DOHH2 (cell line): Measurements from ENCODE around the gene CHCHD3.

Source experiments
- CTCF ChIP-seq: fragments of 200-600 bp; sonication (generic); IDR thresholded peaks from one replicate; pipeline ENCODE4 v1.5.1; 2014; ENCODE audit warnings: antibody characterized with exemption, mild to moderate bottlenecking, low read depth, low read length; ENCODE audit not compliant: poor library complexity, severe bottlenecking
- EZH2phosphoT487 ChIP-seq: fragments of 200-600 bp; sonication (generic); IDR thresholded peaks from 2 replicates; pipeline ENCODE4 v1.6.1; 2017; ENCODE audit warnings: borderline replicate concordance, mild to moderate bottlenecking, antibody characterized with exemption, low read length, moderate library complexity, mixed read lengths

GRCh38 chr7:132804849-132805485 is 276.9 kb downstream of the CHCHD3 start:
- TF ChIP-seq CTCF = no peak
- no peak for TF ChIP-seq EZH2phosphoT487
